HepG2 (cell line): ENCODE results near the gene HABP4. TPM values are rescaled to one million over a fixed set of nuclear protein-coding genes. Genes with fewer than 3 reads are reported as not detected.

Experiments used
- ELF3 ChIP-seq: IDR thresholded peaks from 2 replicates; pipeline ENCODE4 v1.6.1; 2016; ENCODE audit warnings: missing genetic modification reagents, missing compliant biosample characterization
- FOXO1 ChIP-seq: sonication (generic); formaldehyde crosslinking; IDR thresholded peaks from 2 replicates; pipeline ENCODE4 v1.4.0; 2020; ENCODE audit warnings: missing genetic modification reagents
- GMEB1 ChIP-seq: sonication (generic); formaldehyde crosslinking; IDR thresholded peaks from 2 replicates; pipeline ENCODE4 v1.5.1; 2020; ENCODE audit warnings: missing genetic modification reagents, mild to moderate bottlenecking, borderline replicate concordance
- IKZF5 ChIP-seq: IDR thresholded peaks from 2 replicates; pipeline ENCODE4 v1.6.1; 2018; ENCODE audit warnings: missing genetic modification reagents, mild to moderate bottlenecking, missing compliant biosample characterization
- IRF2 ChIP-seq: IDR thresholded peaks from 2 replicates; pipeline ENCODE4 v1.6.1; 2018; ENCODE audit warnings: missing genetic modification reagents, missing compliant biosample characterization
- NFYC ChIP-seq: IDR thresholded peaks from 2 replicates; pipeline ENCODE4 v1.6.1; 2016; ENCODE audit warnings: missing genetic modification reagents, missing compliant biosample characterization
- PHF21A ChIP-seq: sonication (generic); formaldehyde crosslinking; IDR thresholded peaks from 2 replicates; pipeline ENCODE4 v1.5.0; 2020; ENCODE audit warnings: mild to moderate bottlenecking, missing genetic modification reagents
- RNF2 ChIP-seq: fragments of 450-650 bp; conservative IDR thresholded peaks from 2 replicates; pipeline ENCODE4 v1.6.1; 2016; ENCODE audit warnings: low read depth
- SIX1 ChIP-seq: sonication (generic); formaldehyde crosslinking; IDR thresholded peaks from 2 replicates; pipeline ENCODE4 v1.4.0; 2020; ENCODE audit warnings: missing genetic modification reagents, borderline replicate concordance
- STAT6 ChIP-seq: sonication (generic); formaldehyde crosslinking; IDR thresholded peaks from 2 replicates; pipeline ENCODE4 v1.4.0; 2020; ENCODE audit warnings: missing genetic modification reagents, mild to moderate bottlenecking, borderline replicate concordance
- USF2 ChIP-seq, 2 experiments: sonication (generic) in 1 of 2; formaldehyde crosslinking in 1 of 2; IDR thresholded peaks; 2 replicates each; pipeline versions ENCODE4 v1.5.1 to v1.6.1; 2011 to 2020; ENCODE audit warnings: borderline replicate concordance in 1 of 2, low read depth in 1 of 2, low read length in 1 of 2, mild to moderate bottlenecking in 1 of 2, missing genetic modification reagents in 1 of 2, moderate library complexity in 1 of 2
- ZBTB38 ChIP-seq: sonication (generic); formaldehyde crosslinking; IDR thresholded peaks from 2 replicates; pipeline ENCODE4 v1.5.1; 2020; ENCODE audit warnings: mild to moderate bottlenecking, missing genetic modification reagents
- ZNF121 ChIP-seq: sonication (generic); formaldehyde crosslinking; IDR thresholded peaks from 2 replicates; pipeline ENCODE4 v1.5.0; 2020; ENCODE audit warnings: mild to moderate bottlenecking, missing genetic modification reagents
- ZNF639 ChIP-seq: conservative IDR thresholded peaks from 2 replicates; pipeline ENCODE4 v1.6.1; 2018; ENCODE audit warnings: missing genetic modification reagents
- ZUFSP ChIP-seq: sonication (generic); formaldehyde crosslinking; IDR thresholded peaks from 2 replicates; pipeline ENCODE4 v1.9.0; 2021; ENCODE audit warnings: missing genetic modification reagents, mild to moderate bottlenecking, borderline replicate concordance
- ZZZ3 ChIP-seq: sonication (generic); formaldehyde crosslinking; IDR thresholded peaks from 2 replicates; pipeline ENCODE4 v1.4.0; 2020; ENCODE audit warnings: missing genetic modification reagents, mild to moderate bottlenecking, borderline replicate concordance
- polyA plus RNA-seq, 8 experiments: library from polyadenylated mRNA; depleted of rRNA in 3 of 8; stranded (reverse) in 7 of 8; unstranded in 1 of 8; fragments of >200 nt; fragmentation: Illumina TruSeq in 4 of 8; extraction: Trizol in 4 of 8; gene quantifications; 2 replicates each; pipeline versions ENCODE4 v1.2.1 to v1.2.3, GENCODE V29; 2011 to 2016; ENCODE audit warnings: low read depth in 4 of 8, missing spikeins in 1 of 8, mixed read lengths in 1 of 8; ENCODE audit not compliant: insufficient read depth in 1 of 8
- total RNA-seq, 5 experiments: library from RNA; depleted of rRNA; stranded (reverse); fragments of >200 nt; fragmentation: Illumina TruSeq; extraction: Trizol; gene quantifications; 2 replicates each; pipeline ENCODE4 v1.2.3, GENCODE V29; 2016; ENCODE audit warnings: low read depth in 1 of 5

The HABP4 gene
- total and polyA plus RNA-seq, 2 of the 13 experiments (the other 11 are each of a cell fraction or from before 2014, with no cell fraction given) = 14.3 to 26.6 TPM

- TF ChIP-seq ZBTB38 (CRISPR knock-in tag) (peak; percentile 30; the same call in 1 of the 2 replicates), ZNF121 (0 out of 2 replicates have a peak, but pooled peaks have one; percentile 40), ZNF639 (CRISPR knock-in tag) (0 out of 2 replicates have a peak, but pooled peaks have one; percentile 21), ZZZ3 (CRISPR knock-in tag) (no peak), IKZF5 (CRISPR knock-in tag) (peak; percentile 76), ELF3 (CRISPR knock-in tag) (peak; percentile 53), STAT6 (CRISPR knock-in tag) (no peak), RNF2 (no peak), PHF21A (CRISPR knock-in tag) (peak; percentile 45), USF2 (IDR thresholded peaks at IDR 0.05; ENCODE audit: low read depth, low read length) (peak; percentile 84), USF2 (CRISPR knock-in tag; IDR thresholded peaks at IDR 0.05; ENCODE audit: borderline replicate concordance) (peak; percentile 92; the same call in 1 of the 2 replicates), IRF2 (CRISPR knock-in tag) (no peak), SIX1 (peak; percentile 97), NFYC (CRISPR knock-in tag) (peak; percentile 89), GMEB1 (0 out of 2 replicates have a peak, but pooled peaks have one; percentile 11), FOXO1 (CRISPR knock-in tag) (peak; percentile 27; the same call in 1 of the 2 replicates), ZUFSP (CRISPR knock-in tag) (no peak)
Observed at GRCh38 chr9:96408409-96409280, 41.3 kb upstream of the HABP4 start (continued).
